Heart left ventricle (tissue), 13 donors: ENCODE results near the gene CLDN11.

Source experiments
- CTCF ChIP-seq, 12 donors: fragments of 200-600 bp; sonication (generic) in 4 of 12; IDR thresholded peaks; one replicate each; pipeline versions ENCODE4 v1.5.0 to v1.8.0; 2018 to 2022; ENCODE audit warnings: antibody characterized with exemption in 12 of 12, mild to moderate bottlenecking in 5 of 12
- POLR2A ChIP-seq, 2 donors: fragments of 450-650 bp; IDR thresholded peaks; one replicate each; pipeline ENCODE4 v1.6.1; 2017; ENCODE audit warnings: antibody characterized with exemption in 2 of 2, mild to moderate bottlenecking in 2 of 2, moderate library complexity in 2 of 2
- donor health status: ischemic (EF 13 %, LVEDD 7.1; RV severe dilation, severe dysfunction).
- donor health status: DM: no; HTN: yes; CAD: no.
- donor health status: DM: no; HTN: no; CAD: no.
- donor health status: ischemic (EF 25% LVEDD 6.9; RV normal size, moderate dysfunction).
- donor health status: ischemic (EF 25% LVEDD 5.7; RV mildly dilated, moderate dysfunction).
- donor health status: ischemic (EF 35%, LVEDD 5.7; RV mildly dilated, moderate dysfunction).
- donor health status: nonischemic (EF 11% LVEDD 7.7; RV severe dilation, severe dysfunction).
- donor health status: DM: yes; HTN: yes; CAD: no.
- donor health status: PGD.
- donor health status: ischemic (EF 29% LVEDD 5.4; RV normal size, mild dysfunction).
- donor health status: nonischemic (EF 23%, LVEDD 6.1; RV moderate dilation, normal function).

GRCh38 chr3:170471149-170471548 is 52.5 kb downstream of the CLDN11 start:
- no peak for TF ChIP-seq POLR2A (IDR thresholded peaks at IDR 0.05)
- no peak for TF ChIP-seq CTCF (IDR thresholded peaks at IDR 0.05)
